Loucy (cell line): ENCODE results near the gene SOX12.

Source experiments
- H2AFZ ChIP-seq: fragments of 200-600 bp; sonication (generic); 2 replicates; pipeline ENCODE4 v1.6.0; 2016; ENCODE audit warnings: antibody characterized with exemption, mild to moderate bottlenecking, low read length, moderate library complexity
- H3F3A ChIP-seq: fragments of 200-600 bp; 2 replicates; pipeline ENCODE4 v1.6.0; 2016; ENCODE audit warnings: antibody characterized with exemption, low read depth, mild to moderate bottlenecking
- H3K27me3 ChIP-seq: fragments of 200-600 bp; sonication (generic); 2 replicates; pipeline ENCODE4 v1.6.1; 2014; ENCODE audit warnings: low read length, mild to moderate bottlenecking; ENCODE audit not compliant: insufficient read depth, poor library complexity, severe bottlenecking
- H3K36me3 ChIP-seq: fragments of 200-600 bp; sonication (generic); 2 replicates; pipeline ENCODE4 v1.6.1; 2016; ENCODE audit warnings: low read length; ENCODE audit not compliant: insufficient read depth
- H3K4me1 ChIP-seq: fragments of 200-600 bp; sonication (generic); 2 replicates; pipeline ENCODE4 v1.5.1; 2014; ENCODE audit warnings: low read length, mild to moderate bottlenecking; ENCODE audit not compliant: insufficient read depth, poor library complexity, severe bottlenecking
- H3K4me2 ChIP-seq: fragments of 200-600 bp; sonication (generic); 2 replicates; pipeline ENCODE4 v1.6.0; 2014; ENCODE audit warnings: antibody characterized with exemption, low read length, low read depth, mild to moderate bottlenecking; ENCODE audit not compliant: poor library complexity, severe bottlenecking
- H3K4me3 ChIP-seq: fragments of 200-600 bp; sonication (generic); 2 replicates; pipeline ENCODE4 v1.5.1; 2014; ENCODE audit warnings: low read length, mild to moderate bottlenecking, mixed read lengths; ENCODE audit not compliant: poor library complexity, severe bottlenecking
- H3K79me2 ChIP-seq: fragments of 200-600 bp; sonication (generic); 2 replicates; pipeline ENCODE4 v1.6.1; 2014; ENCODE audit warnings: low read length; ENCODE audit not compliant: insufficient read depth
- H3K9ac ChIP-seq: fragments of 200-600 bp; sonication (generic); 2 replicates; pipeline ENCODE4 v1.6.0; 2014; ENCODE audit warnings: mild to moderate bottlenecking, low read depth, low read length, moderate library complexity; ENCODE audit not compliant: poor library complexity, severe bottlenecking
- H3K9me2 ChIP-seq: fragments of 200-600 bp; sonication (generic); replicated peaks from 2 replicates; pipeline ENCODE4 v1.6.1; 2016; ENCODE audit warnings: low read depth, low read length, mixed read lengths
- H3K9me3 ChIP-seq: fragments of 200-600 bp; sonication (generic); 2 replicates; pipeline ENCODE4 v1.6.1; 2014; ENCODE audit warnings: mild to moderate bottlenecking, antibody characterized with exemption, low read length, low read depth; ENCODE audit not compliant: insufficient read depth
- H4K20me1 ChIP-seq: fragments of 200-600 bp; sonication (generic); 2 replicates; pipeline ENCODE4 v1.6.0; 2014; ENCODE audit warnings: antibody characterized with exemption, low read length, mild to moderate bottlenecking; ENCODE audit not compliant: insufficient read depth, poor library complexity, severe bottlenecking
- EZH2phosphoT487 ChIP-seq: fragments of 200-600 bp; IDR thresholded peaks from 2 replicates; pipeline ENCODE4 v1.6.1; 2018; ENCODE audit warnings: antibody characterized with exemption, mild to moderate bottlenecking, moderate library complexity, borderline replicate concordance
- TF ChIP-seq, protein P1 (sequence below): fragments of 200-600 bp; sonication (generic); conservative IDR thresholded peaks from 2 replicates; pipeline ENCODE4 v1.5.1; 2014; ENCODE audit warnings: mild to moderate bottlenecking, antibody characterized with exemption, low read length

The SOX12 gene

GRCh38 chr20:362271-363254 lies 37.2 kb downstream of the SOX12 start:
- Histone ChIP-seq H3K9me2 (no peaks in the 10 kb centered on the region), H3K36me3 (no peaks in the 10 kb centered on the region), H3K4me2 (no peak overlapping the region)

DNA sequence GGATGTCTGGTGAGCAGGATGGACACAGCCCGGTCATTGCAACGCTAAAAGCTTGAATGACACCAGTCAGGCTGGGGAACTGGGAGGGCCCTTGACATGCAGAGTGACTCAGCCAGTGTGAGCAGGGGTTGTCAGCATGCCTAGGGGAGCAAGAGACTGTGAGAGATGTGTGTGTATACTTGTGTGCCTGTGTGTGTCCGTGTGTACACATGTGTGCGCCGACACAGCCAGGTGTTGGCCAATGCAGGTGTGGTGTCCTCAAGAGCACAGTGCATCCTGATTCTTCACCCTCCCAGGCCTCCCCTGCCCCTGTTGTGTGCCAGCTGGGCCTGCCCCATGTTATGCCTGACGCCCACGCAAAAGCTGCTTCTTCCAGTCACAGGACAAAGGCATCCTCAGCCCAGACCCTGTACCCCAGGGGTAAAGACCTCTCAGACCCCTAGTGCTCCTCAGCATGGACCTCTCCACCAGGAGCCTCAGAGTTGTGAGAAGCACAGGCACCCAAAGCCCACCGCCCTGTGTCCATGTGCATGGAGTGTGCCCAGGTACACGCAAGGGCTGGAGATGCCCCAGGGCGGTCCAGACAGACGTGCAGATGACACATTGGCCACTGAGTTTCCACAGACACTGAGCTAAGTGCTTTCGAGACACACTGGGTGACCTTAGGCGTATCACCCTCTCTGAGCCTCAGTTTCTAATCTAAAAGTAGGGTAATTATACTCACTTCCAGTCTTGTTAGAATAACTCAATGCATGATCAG lies 38.1 kb downstream of the SOX12 start:
- H3K4me2 ChIP-seq: no peak overlapping the region
- no peak overlapping the region for H3K9ac ChIP-seq
- no peaks in the 10 kb centered on the region for H3K79me2 ChIP-seq
- H3K9me2 ChIP-seq: no peaks in the 10 kb centered on the region
- no peaks in the 10 kb centered on the region for H3F3A ChIP-seq
- peaks cover 14% of the 10 kb centered on the region for H3K4me1 ChIP-seq
- no peaks in the 10 kb centered on the region for H3K9me3 ChIP-seq
- H3K27me3 ChIP-seq: no peaks in the 10 kb centered on the region
- no peak overlapping the region for H2AFZ ChIP-seq
- H4K20me1 ChIP-seq: no peaks in the 10 kb centered on the region
- H3K4me3 ChIP-seq: no peak overlapping the region
- TF ChIP-seq EZH2phosphoT487: no peak
- TF ChIP-seq, protein P1, sequence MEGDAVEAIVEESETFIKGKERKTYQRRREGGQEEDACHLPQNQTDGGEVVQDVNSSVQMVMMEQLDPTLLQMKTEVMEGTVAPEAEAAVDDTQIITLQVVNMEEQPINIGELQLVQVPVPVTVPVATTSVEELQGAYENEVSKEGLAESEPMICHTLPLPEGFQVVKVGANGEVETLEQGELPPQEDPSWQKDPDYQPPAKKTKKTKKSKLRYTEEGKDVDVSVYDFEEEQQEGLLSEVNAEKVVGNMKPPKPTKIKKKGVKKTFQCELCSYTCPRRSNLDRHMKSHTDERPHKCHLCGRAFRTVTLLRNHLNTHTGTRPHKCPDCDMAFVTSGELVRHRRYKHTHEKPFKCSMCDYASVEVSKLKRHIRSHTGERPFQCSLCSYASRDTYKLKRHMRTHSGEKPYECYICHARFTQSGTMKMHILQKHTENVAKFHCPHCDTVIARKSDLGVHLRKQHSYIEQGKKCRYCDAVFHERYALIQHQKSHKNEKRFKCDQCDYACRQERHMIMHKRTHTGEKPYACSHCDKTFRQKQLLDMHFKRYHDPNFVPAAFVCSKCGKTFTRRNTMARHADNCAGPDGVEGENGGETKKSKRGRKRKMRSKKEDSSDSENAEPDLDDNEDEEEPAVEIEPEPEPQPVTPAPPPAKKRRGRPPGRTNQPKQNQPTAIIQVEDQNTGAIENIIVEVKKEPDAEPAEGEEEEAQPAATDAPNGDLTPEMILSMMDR: no peak
- H3K36me3 ChIP-seq: no peaks in the 10 kb centered on the region

More at GRCh38 chr20:362271-363254, 37.2 kb downstream of the SOX12 start:
- no peaks in the 10 kb centered on the region for H3K79me2 ChIP-seq
- no peak overlapping the region for H3K4me3 ChIP-seq
- no peak for TF ChIP-seq EZH2phosphoT487
- TF ChIP-seq, protein P1: peak; percentile 43
- no peaks in the 10 kb centered on the region for H3K9me3 ChIP-seq
- H3K9ac ChIP-seq: no peak overlapping the region
- peaks cover 14% of the 10 kb centered on the region for H3K4me1 ChIP-seq
- no peaks in the 10 kb centered on the region for H4K20me1 ChIP-seq
- no peaks in the 10 kb centered on the region for H3F3A ChIP-seq
- no peak overlapping the region for H2AFZ ChIP-seq
- no peaks in the 10 kb centered on the region for H3K27me3 ChIP-seq

- no peaks in the 10 kb centered on the region for H3K79me2 ChIP-seq
- peaks cover 14% of the 10 kb centered on the region for H3K4me1 ChIP-seq
- H3K9me2 ChIP-seq: no peaks in the 10 kb centered on the region
- no peaks in the 10 kb centered on the region for H3K27me3 ChIP-seq
- no peaks in the 10 kb centered on the region for H3K9me3 ChIP-seq
- no peaks in the 10 kb centered on the region for H4K20me1 ChIP-seq
- H3K9ac ChIP-seq: no peak overlapping the region
- H3F3A ChIP-seq: no peaks in the 10 kb centered on the region
- TF ChIP-seq, protein P1: no peak
- no peak for TF ChIP-seq EZH2phosphoT487
- H2AFZ ChIP-seq: no peak overlapping the region
- no peak overlapping the region for H3K4me3 ChIP-seq
- H3K36me3 ChIP-seq: no peaks in the 10 kb centered on the region
- H3K4me2 ChIP-seq: no peak overlapping the region
Observed at GRCh38 chr20:364905-365794, 39.8 kb downstream of the SOX12 start.
